K562 (cell line): ENCODE results near the gene TENT5A. TPM values are rescaled to one million over a fixed set of nuclear protein-coding genes. Genes with fewer than 3 reads are reported as not detected.

Experiments used
- DACH1 ChIP-seq: fragments of 450-650 bp; IDR thresholded peaks from 2 replicates; pipeline ENCODE4 v1.6.1; 2018; ENCODE audit not compliant: partially characterized antibody
- HSF4 ChIP-seq: fragments of 250-450 bp; sonication (Bioruptor Pico); IDR thresholded peaks from 2 replicates; pipeline ENCODE4 v2.1.2; 2022; ENCODE audit warnings: mild to moderate bottlenecking, moderate library complexity, borderline replicate concordance
- NFE2L1 ChIP-seq: fragments of 450-650 bp; IDR thresholded peaks from 2 replicates; pipeline ENCODE4 v1.6.1; 2016; ENCODE audit warnings: missing genetic modification characterization, low read depth, mild to moderate bottlenecking, missing compliant biosample characterization, moderate library complexity, borderline replicate concordance
- SMARCA5 ChIP-seq: fragments of 450-650 bp; IDR thresholded peaks from 2 replicates; pipeline ENCODE4 v1.6.1; 2016
- ZNF232 ChIP-seq: sonication (generic); formaldehyde crosslinking; IDR thresholded peaks from 2 replicates; pipeline ENCODE4 v1.8.0; 2022; ENCODE audit warnings: mild to moderate bottlenecking, missing genetic modification reagents
- polyA plus RNA-seq, 8 experiments: library from polyadenylated mRNA; depleted of rRNA in 4 of 8; stranded (reverse) in 5 of 8; unstranded in 3 of 8; fragments of >200 nt; fragmentation: Nextera tagmentation in 2 of 8; fragmentation: Illumina TruSeq in 1 of 8; extraction: Ambion mirVana in 2 of 8; extraction: Trizol in 1 of 8; gene quantifications; 2 replicates each; pipeline versions ENCODE4 v1.2.1 to v1.2.3, GENCODE V29; 2011 to 2014; ENCODE audit warnings: inconsistent platforms in 1 of 8, missing spikeins in 1 of 8
- total RNA-seq, 7 experiments: library from RNA; depleted of rRNA in 6 of 7; stranded (reverse); fragments of >200 nt in 6 of 7; fragmentation: Illumina TruSeq in 2 of 7; extraction: Trizol in 2 of 7; gene quantifications; 2 replicates each; pipeline versions ENCODE4 v1.2.1 to v1.2.3, GENCODE V29; 2011 to 2021; ENCODE audit warnings: low replicate concordance in 1 of 7
- TF ChIP-seq, protein P1 (sequence below), 3 experiments: fragments of 200-800 bp in 1 of 3; sonication (Bioruptor generic) in 1 of 3; sonication (generic) in 1 of 3; formaldehyde crosslinking in 1 of 3; IDR thresholded peaks; 2 replicates each; pipeline versions ENCODE4 v1.6.1 to v1.8.0; 2016 to 2022; ENCODE audit warnings: mild to moderate bottlenecking in 2 of 3, missing compliant biosample characterization in 2 of 3, missing genetic modification characterization in 2 of 3, missing genetic modification reagents in 1 of 3
- TF ChIP-seq, protein P2 (sequence below), 2 experiments: fragments of 450-650 bp in 1 of 2; sonication (generic) in 1 of 2; formaldehyde crosslinking in 1 of 2; IDR thresholded peaks; 2 replicates each; pipeline versions ENCODE4 v1.7.1 to v1.9.0; 2016 to 2022; ENCODE audit warnings: inconsistent platforms in 1 of 2, mild to moderate bottlenecking in 1 of 2, missing genetic modification reagents in 1 of 2
- TF ChIP-seq, protein P3 (sequence below): fragments of 250-450 bp; sonication (Bioruptor Pico); IDR thresholded peaks from 2 replicates; pipeline ENCODE4 v1.4.0; 2020
- TF ChIP-seq, protein P4 (sequence below): fragments of 450-650 bp; IDR thresholded peaks from 2 replicates; pipeline ENCODE4 v1.6.1; 2017; ENCODE audit warnings: antibody characterized with exemption

The TENT5A gene
- total and polyA plus RNA-seq, 9 of the 15 experiments (the other 6 are each of a cell fraction or from before 2014, with no cell fraction given) = 0.77 to 2.3 (median 1.3) TPM

DNA sequence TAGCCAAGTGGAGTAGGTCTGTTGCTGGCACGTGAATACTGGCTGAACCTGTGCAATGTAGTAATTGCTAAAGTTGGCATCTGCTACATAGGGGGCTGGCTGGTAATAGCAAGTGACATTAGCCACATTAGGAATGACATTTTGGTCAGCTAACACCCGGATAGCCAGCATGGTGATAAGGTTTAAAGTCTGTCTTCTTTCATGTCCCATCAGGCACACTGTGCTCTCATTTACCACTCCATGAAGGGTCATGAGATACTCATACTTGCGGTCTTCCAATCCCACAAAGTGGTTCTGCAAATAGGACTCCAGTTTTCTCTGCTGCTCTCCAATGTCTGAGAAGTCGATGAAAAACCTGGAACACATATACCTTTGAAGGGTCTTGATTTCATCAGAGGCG is 2.8 kb downstream of the TENT5A start (continued):
- TF ChIP-seq, protein P1, sequence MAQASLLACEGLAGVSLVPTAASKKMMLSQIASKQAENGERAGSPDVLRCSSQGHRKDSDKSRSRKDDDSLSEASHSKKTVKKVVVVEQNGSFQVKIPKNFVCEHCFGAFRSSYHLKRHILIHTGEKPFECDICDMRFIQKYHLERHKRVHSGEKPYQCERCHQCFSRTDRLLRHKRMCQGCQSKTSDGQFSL (CRISPR knock-in tag; IDR thresholded peaks at IDR 0.05) = no peak
- TF ChIP-seq, protein P1 (tag; IDR thresholded peaks at IDR 0.05) = no peak
- no peak for TF ChIP-seq NFE2L1
- no peak for TF ChIP-seq ZNF232
- TF ChIP-seq SMARCA5 = no peak
- TF ChIP-seq, protein P2, sequence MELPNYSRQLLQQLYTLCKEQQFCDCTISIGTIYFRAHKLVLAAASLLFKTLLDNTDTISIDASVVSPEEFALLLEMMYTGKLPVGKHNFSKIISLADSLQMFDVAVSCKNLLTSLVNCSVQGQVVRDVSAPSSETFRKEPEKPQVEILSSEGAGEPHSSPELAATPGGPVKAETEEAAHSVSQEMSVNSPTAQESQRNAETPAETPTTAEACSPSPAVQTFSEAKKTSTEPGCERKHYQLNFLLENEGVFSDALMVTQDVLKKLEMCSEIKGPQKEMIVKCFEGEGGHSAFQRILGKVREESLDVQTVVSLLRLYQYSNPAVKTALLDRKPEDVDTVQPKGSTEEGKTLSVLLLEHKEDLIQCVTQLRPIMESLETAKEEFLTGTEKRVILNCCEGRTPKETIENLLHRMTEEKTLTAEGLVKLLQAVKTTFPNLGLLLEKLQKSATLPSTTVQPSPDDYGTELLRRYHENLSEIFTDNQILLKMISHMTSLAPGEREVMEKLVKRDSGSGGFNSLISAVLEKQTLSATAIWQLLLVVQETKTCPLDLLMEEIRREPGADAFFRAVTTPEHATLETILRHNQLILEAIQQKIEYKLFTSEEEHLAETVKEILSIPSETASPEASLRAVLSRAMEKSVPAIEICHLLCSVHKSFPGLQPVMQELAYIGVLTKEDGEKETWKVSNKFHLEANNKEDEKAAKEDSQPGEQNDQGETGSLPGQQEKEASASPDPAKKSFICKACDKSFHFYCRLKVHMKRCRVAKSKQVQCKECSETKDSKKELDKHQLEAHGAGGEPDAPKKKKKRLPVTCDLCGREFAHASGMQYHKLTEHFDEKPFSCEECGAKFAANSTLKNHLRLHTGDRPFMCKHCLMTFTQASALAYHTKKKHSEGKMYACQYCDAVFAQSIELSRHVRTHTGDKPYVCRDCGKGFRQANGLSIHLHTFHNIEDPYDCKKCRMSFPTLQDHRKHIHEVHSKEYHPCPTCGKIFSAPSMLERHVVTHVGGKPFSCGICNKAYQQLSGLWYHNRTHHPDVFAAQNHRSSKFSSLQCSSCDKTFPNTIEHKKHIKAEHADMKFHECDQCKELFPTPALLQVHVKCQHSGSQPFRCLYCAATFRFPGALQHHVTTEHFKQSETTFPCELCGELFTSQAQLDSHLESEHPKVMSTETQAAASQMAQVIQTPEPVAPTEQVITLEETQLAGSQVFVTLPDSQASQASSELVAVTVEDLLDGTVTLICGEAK (IDR thresholded peaks at IDR 0.05) = no peak
- TF ChIP-seq, protein P2 (CRISPR knock-in tag; IDR thresholded peaks at IDR 0.05) = no peak
- TF ChIP-seq DACH1 = no peak
- TF ChIP-seq, protein P3, sequence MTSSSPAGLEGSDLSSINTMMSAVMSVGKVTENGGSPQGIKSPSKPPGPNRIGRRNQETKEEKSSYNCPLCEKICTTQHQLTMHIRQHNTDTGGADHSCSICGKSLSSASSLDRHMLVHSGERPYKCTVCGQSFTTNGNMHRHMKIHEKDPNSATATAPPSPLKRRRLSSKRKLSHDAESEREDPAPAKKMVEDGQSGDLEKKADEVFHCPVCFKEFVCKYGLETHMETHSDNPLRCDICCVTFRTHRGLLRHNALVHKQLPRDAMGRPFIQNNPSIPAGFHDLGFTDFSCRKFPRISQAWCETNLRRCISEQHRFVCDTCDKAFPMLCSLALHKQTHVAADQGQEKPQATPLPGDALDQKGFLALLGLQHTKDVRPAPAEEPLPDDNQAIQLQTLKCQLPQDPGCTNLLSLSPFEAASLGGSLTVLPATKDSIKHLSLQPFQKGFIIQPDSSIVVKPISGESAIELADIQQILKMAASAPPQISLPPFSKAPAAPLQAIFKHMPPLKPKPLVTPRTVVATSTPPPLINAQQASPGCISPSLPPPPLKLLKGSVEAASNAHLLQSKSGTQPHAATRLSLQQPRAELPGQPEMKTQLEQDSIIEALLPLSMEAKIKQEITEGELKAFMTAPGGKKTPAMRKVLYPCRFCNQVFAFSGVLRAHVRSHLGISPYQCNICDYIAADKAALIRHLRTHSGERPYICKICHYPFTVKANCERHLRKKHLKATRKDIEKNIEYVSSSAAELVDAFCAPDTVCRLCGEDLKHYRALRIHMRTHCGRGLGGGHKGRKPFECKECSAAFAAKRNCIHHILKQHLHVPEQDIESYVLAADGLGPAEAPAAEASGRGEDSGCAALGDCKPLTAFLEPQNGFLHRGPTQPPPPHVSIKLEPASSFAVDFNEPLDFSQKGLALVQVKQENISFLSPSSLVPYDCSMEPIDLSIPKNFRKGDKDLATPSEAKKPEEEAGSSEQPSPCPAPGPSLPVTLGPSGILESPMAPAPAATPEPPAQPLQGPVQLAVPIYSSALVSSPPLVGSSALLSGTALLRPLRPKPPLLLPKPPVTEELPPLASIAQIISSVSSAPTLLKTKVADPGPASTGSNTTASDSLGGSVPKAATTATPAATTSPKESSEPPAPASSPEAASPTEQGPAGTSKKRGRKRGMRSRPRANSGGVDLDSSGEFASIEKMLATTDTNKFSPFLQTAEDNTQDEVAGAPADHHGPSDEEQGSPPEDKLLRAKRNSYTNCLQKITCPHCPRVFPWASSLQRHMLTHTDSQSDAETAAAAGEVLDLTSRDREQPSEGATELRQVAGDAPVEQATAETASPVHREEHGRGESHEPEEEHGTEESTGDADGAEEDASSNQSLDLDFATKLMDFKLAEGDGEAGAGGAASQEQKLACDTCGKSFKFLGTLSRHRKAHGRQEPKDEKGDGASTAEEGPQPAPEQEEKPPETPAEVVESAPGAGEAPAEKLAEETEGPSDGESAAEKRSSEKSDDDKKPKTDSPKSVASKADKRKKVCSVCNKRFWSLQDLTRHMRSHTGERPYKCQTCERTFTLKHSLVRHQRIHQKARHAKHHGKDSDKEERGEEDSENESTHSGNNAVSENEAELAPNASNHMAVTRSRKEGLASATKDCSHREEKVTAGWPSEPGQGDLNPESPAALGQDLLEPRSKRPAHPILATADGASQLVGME (CRISPR knock-in tag) = no peak
- no peak for TF ChIP-seq HSF4 (CRISPR knock-in tag)
- TF ChIP-seq, protein P4, sequence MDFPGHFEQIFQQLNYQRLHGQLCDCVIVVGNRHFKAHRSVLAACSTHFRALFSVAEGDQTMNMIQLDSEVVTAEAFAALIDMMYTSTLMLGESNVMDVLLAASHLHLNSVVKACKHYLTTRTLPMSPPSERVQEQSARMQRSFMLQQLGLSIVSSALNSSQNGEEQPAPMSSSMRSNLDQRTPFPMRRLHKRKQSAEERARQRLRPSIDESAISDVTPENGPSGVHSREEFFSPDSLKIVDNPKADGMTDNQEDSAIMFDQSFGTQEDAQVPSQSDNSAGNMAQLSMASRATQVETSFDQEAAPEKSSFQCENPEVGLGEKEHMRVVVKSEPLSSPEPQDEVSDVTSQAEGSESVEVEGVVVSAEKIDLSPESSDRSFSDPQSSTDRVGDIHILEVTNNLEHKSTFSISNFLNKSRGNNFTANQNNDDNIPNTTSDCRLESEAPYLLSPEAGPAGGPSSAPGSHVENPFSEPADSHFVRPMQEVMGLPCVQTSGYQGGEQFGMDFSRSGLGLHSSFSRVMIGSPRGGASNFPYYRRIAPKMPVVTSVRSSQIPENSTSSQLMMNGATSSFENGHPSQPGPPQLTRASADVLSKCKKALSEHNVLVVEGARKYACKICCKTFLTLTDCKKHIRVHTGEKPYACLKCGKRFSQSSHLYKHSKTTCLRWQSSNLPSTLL = no peak
